Endothelial cell of umbilical vein (primary cell): ENCODE data around the gene NINJ2. TPM values are rescaled to one million over a fixed set of nuclear protein-coding genes. Genes with fewer than 3 reads are reported as not detected.
"Not testable (repeated sequence)": the region's sequence is repeated elsewhere in the genome, so short reads cannot be mapped to it uniquely, and the experiment has no call there.

ENCODE experiments used
- BruUV-seq: library from RNA; stranded (reverse); fragments of 400-500 nt; replicated peaks from 2 replicates; lab custom pipeline; 2021; lab: Mats Ljungman, UMichigan
- CTCF ChIA-PET: fragments of 300-600, 350-600 bp; sonication (Branson Sonifier 250); formaldehyde crosslinking; loops from one replicate; lab custom pipeline; 2021; ENCODE audit warnings: antibody characterized with exemption, inconsistent platforms; lab: Charles Lee
- POLR2A ChIA-PET: fragments of 300-600, 350-600 bp; sonication (Branson Sonifier 250); formaldehyde crosslinking; loops from one replicate; lab custom pipeline; 2021; ENCODE audit warnings: antibody characterized with exemption, inconsistent platforms; lab: Charles Lee
- DNase-seq: peaks from one replicate; pipeline ENCODE4 v3.0.0-alpha.2; 2011; ENCODE audit warnings: low read depth, low spot score
- FAIRE-seq: peaks from 2 replicates; lab custom pipeline; 2011; peaks lifted over from hg19 to GRCh38; lab: Jason Lieb, UNC
- H2AFZ ChIP-seq: 2 replicates; pipeline ENCODE4 v1.6.0; 2012; ENCODE audit warnings: low read depth, low read length, control low read depth, inconsistent platforms
- H3K27ac ChIP-seq: 2 replicates; pipeline ENCODE4 v1.5.1; 2011; ENCODE audit warnings: low read depth, mild to moderate bottlenecking, control low read depth, low read length, moderate library complexity; ENCODE audit not compliant: insufficient read depth
- H3K27me3 ChIP-seq, 2 experiments: 2 replicates each; pipeline versions ENCODE4 v1.6.0 to v1.6.1; 2011; ENCODE audit warnings: low read length in 2 of 2, mixed read lengths in 1 of 2; ENCODE audit not compliant: control insufficient read depth in 2 of 2, insufficient read depth in 2 of 2
- H3K36me3 ChIP-seq, 2 experiments: 2 replicates in 1 of 2; 3 replicates in 1 of 2; pipeline ENCODE4 v1.5.1; 2011; ENCODE audit warnings: low read length in 2 of 2, mild to moderate bottlenecking in 1 of 2, moderate library complexity in 1 of 2; ENCODE audit not compliant: control insufficient read depth in 2 of 2, insufficient read depth in 2 of 2; ENCODE audit errors: extremely low read depth in 1 of 2
- H3K4me1 ChIP-seq: 3 replicates; pipeline ENCODE4 v1.5.1; 2011; ENCODE audit warnings: mild to moderate bottlenecking, low read length; ENCODE audit not compliant: control insufficient read depth, insufficient read depth; ENCODE audit errors: extremely low read depth
- H3K4me2 ChIP-seq: 2 replicates; pipeline ENCODE4 v1.6.1; 2011; ENCODE audit warnings: low read length, control low read depth, mixed read lengths; ENCODE audit not compliant: insufficient read depth
- H3K4me3 ChIP-seq, 3 experiments: fragments of 200-600 bp in 1 of 3; sonication (generic), shearing (Covaris generic) in 1 of 3; replicated peaks in 1 of 3; 2 replicates each; pipeline ENCODE4 v1.5.1; 2011 to 2016; ENCODE audit warnings: control low read depth in 3 of 3, low read length in 3 of 3, mild to moderate bottlenecking in 2 of 3, inconsistent platforms in 1 of 3, low read depth in 1 of 3, moderate library complexity in 1 of 3; ENCODE audit not compliant: insufficient read depth in 1 of 3
- H3K79me2 ChIP-seq: 2 replicates; pipeline ENCODE4 v1.6.0; 2012; ENCODE audit warnings: low read length, inconsistent platforms; ENCODE audit not compliant: control insufficient read depth, insufficient read depth
- H3K9ac ChIP-seq: replicated peaks from 2 replicates; pipeline ENCODE3; 2011; ENCODE audit warnings: low read length, control low read depth; ENCODE audit not compliant: insufficient read depth; ENCODE audit errors: extremely low read depth
- H3K9me1 ChIP-seq: replicated peaks from 3 replicates; pipeline ENCODE4 v1.6.0; 2011; ENCODE audit warnings: mild to moderate bottlenecking, low read length; ENCODE audit not compliant: control insufficient read depth, insufficient read depth; ENCODE audit errors: extremely low read depth
- H3K9me3 ChIP-seq: replicated peaks from 2 replicates; pipeline ENCODE4 v1.5.1; 2012; ENCODE audit warnings: low read length, inconsistent platforms; ENCODE audit not compliant: control insufficient read depth, insufficient read depth
- H4K20me1 ChIP-seq: replicated peaks from 2 replicates; pipeline ENCODE3; 2011; ENCODE audit warnings: mild to moderate bottlenecking, low read length; ENCODE audit not compliant: control insufficient read depth, insufficient read depth; ENCODE audit errors: extremely low read depth
- EZH2 ChIP-seq: IDR thresholded peaks from 2 replicates; pipeline ENCODE4 v1.6.1; 2012; ENCODE audit warnings: borderline replicate concordance, low read depth, mild to moderate bottlenecking, moderate library complexity, low read length, inconsistent platforms; ENCODE audit not compliant: severe bottlenecking
- GATA2 ChIP-seq: IDR thresholded peaks from 2 replicates; pipeline ENCODE4 v1.7.0; 2011; ENCODE audit warnings: low read depth, mild to moderate bottlenecking, moderate library complexity, mixed read lengths, low read length; ENCODE audit not compliant: insufficient read length, insufficient read depth
- MYC ChIP-seq: IDR thresholded peaks from one replicate; pipeline ENCODE4 v1.6.1; 2011; ENCODE audit warnings: mild to moderate bottlenecking, low read depth, low read length
- POLR2A ChIP-seq: IDR thresholded peaks from 2 replicates; pipeline ENCODE4 v1.6.1; 2012; ENCODE audit warnings: low read depth, mild to moderate bottlenecking, control low read depth, low read length
- POLR2AphosphoS5 ChIP-seq: IDR thresholded peaks from 2 replicates; pipeline ENCODE4 v1.6.1; 2012; ENCODE audit warnings: low read depth, mild to moderate bottlenecking, control low read depth, low read length, moderate library complexity; ENCODE audit not compliant: insufficient read depth
- dilution Hi-C: fragments of 300-500 bp; cut with MboI; formaldehyde crosslinking; loops from one replicate; pipeline ENCODE4 v1.15.0; 2019; ENCODE audit warnings: low sequenced_read_pairs; ENCODE audit not compliant: extremely low pct_ligation_motif_present
- intact Hi-C: fragments of 100-400 bp; cut with micrococcal nuclease; formaldehyde crosslinking; loops from one replicate; pipeline ENCODE4 v1.10.0; 2022
- polyA plus RNA-seq, 4 experiments: library from polyadenylated mRNA; depleted of rRNA in 3 of 4; stranded (reverse) in 3 of 4; unstranded in 1 of 4; fragments of >200 nt; gene quantifications; 2 replicates each; pipeline versions ENCODE4 v1.2.1 to v1.2.3, GENCODE V29; 2011 to 2012; ENCODE audit warnings: missing spikeins in 1 of 4
- total RNA-seq: library from RNA; stranded (reverse); gene quantifications from 2 replicates; pipeline ENCODE4 v1.2.3, GENCODE V29; 2021
- TF ChIP-seq, protein P1 (sequence below): IDR thresholded peaks from 2 replicates; pipeline ENCODE4 v1.6.1; 2011; ENCODE audit not compliant: insufficient read depth, insufficient read length
- TF ChIP-seq, protein P2 (sequence below), 2 donors: IDR thresholded peaks; 1 replicate in 1 of 2; 2 replicates in 1 of 2; pipeline ENCODE4 v1.5.1; 2011; ENCODE audit warnings: low read length in 2 of 2, mild to moderate bottlenecking in 2 of 2, moderate library complexity in 2 of 2, control low read depth in 1 of 2, inconsistent platforms in 1 of 2, low read depth in 1 of 2; ENCODE audit not compliant: insufficient read depth in 1 of 2; ENCODE audit errors: extremely low read depth in 1 of 2

The NINJ2 gene
- total and polyA plus RNA-seq, 2 donors (not counting 3 experiments of a cell fraction or from before 2014, with no cell fraction given): 0.75 to 4.4 TPM

DNA sequence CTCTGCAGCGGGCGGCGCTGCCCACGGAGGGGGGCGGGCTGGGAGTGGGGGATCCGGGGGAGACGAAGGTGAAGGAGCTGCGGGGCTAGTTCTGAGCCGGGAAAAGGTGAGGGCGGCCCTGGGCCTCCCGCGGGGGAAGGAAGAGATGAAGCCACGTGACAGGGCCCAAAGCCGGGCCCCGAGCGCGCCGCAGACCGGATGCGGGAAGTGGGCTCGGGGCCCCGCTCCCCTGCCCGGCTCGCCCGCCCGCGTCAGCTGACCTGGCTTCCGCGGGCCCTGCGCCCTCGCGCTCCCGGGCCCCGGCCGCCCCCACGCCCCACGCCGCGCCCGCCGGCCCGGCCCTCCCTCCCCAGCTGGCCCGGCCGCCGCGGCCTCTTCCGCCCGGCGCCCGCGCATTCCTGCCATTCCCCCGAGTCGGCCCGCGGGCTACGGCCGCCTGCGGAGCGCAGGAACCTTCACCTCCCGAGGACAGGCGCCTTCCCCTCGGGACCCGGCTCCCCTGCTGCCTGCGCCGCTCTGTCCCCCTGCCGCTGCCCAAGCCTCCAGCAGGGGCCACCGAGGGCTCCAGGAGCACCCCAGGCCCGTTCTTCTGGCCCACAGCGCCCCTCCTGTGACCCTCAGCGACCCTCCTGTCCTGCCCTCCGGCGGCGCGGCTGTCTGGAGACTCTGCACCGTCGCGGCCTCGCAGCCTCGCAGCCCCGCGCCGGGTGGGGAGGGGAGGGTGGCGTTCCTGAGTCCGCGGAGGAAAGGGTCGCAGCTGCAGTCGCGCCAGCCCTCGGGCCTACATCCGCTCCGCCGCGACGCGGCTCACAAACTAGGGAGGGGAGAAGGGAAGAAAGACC lies 20.4 kb downstream of the NINJ2 start:
- Histone ChIP-seq H3K9ac (peak overlapping the region; percentile 55), H3K4me3 (peak overlapping the region in 1 of 3 experiments; percentile 40), H3K4me1 (peaks cover 41% of the 10 kb centered on the region), H3K4me2 (peak overlapping the region; percentile 47), H3K9me1 (no peaks in the 10 kb centered on the region), H3K27ac (peak overlapping the region; percentile 87), H4K20me1 (no peaks in the 10 kb centered on the region), H3K36me3 (no peaks in the 10 kb centered on the region), H3K27me3 (no peaks in the 10 kb centered on the region), H3K9me3 (no peaks in the 10 kb centered on the region), H2AFZ (peak overlapping the region; percentile 91), H3K79me2 (no peaks in the 10 kb centered on the region)
- BruUV-seq: no TSS peak
- DNase-seq (peak; percentile 52), FAIRE-seq (peak; percentile 71)
- TF ChIP-seq, protein P1, sequence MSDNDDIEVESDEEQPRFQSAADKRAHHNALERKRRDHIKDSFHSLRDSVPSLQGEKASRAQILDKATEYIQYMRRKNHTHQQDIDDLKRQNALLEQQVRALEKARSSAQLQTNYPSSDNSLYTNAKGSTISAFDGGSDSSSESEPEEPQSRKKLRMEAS: peak; percentile 47
- TF ChIP-seq POLR2A (peak; percentile 66), GATA2 (no peak), EZH2 (no peak), POLR2AphosphoS5 (peak; percentile 90), MYC (no peak)
- TF ChIP-seq, protein P2, sequence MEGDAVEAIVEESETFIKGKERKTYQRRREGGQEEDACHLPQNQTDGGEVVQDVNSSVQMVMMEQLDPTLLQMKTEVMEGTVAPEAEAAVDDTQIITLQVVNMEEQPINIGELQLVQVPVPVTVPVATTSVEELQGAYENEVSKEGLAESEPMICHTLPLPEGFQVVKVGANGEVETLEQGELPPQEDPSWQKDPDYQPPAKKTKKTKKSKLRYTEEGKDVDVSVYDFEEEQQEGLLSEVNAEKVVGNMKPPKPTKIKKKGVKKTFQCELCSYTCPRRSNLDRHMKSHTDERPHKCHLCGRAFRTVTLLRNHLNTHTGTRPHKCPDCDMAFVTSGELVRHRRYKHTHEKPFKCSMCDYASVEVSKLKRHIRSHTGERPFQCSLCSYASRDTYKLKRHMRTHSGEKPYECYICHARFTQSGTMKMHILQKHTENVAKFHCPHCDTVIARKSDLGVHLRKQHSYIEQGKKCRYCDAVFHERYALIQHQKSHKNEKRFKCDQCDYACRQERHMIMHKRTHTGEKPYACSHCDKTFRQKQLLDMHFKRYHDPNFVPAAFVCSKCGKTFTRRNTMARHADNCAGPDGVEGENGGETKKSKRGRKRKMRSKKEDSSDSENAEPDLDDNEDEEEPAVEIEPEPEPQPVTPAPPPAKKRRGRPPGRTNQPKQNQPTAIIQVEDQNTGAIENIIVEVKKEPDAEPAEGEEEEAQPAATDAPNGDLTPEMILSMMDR (IDR thresholded peaks at IDR 0.05; ENCODE audit: extremely low read depth in 1 of 2, insufficient read depth in 1 of 2, low read depth in 1 of 2, low read length in 2 of 2): peak; percentile 1 to 35
- dilution Hi-C loops: no loop called here
- ChIA-PET POLR2A (interaction anchor here (1.0 to 1.2 kb wide), 2 partner anchors 31 to 109 kb away, joined by 3 read pairs; partner anchors contain the start of gene WNK1), CTCF (interaction anchor here (1.0 to 6.7 kb wide), 6 partner anchors 9 to 108 kb away, joined by 3 to 56 read pairs (median 8); partner anchors contain the start of gene WNK1)
- intact Hi-C loops: loop anchor here (1.0 to 5.0 kb wide), 3 partner anchors 11 to 349 kb away; partner anchors contain the start of gene ERC1

DNA sequence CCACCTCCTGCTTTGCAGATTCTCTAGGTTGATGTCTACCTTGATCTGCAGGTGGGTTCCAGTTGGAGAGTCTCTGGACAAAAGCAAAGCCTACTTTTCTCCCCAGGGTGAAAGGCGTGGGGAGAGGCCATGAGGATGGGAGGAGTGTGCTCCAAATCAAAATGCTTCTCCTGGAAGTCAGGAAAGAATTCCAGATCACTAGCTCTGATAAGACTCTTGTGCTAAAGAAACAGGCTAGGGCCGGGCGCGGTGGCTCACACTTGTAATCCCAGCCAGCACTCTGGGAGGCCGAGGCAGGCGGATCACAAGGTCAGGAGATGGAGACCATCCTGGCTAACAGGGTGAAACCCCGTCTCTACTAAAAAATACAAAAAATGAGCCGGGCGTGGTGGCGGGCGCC lies 21.9 kb downstream of the NINJ2 start:
- H2AFZ ChIP-seq, DNase-seq, H3K9me1 ChIP-seq, H4K20me1 ChIP-seq, BruUV-seq, POLR2A ChIA-PET, FAIRE-seq, H3K27me3 ChIP-seq, H3K9me3 ChIP-seq, dilution Hi-C loops, H3K79me2 ChIP-seq, H3K9ac ChIP-seq, H3K4me3 ChIP-seq, H3K36me3 ChIP-seq, H3K4me2 ChIP-seq, H3K27ac ChIP-seq: not testable (repeated sequence)
- peaks cover 34% of the 10 kb centered on the region for H3K4me1 ChIP-seq
- intact Hi-C loops: loop anchor here (5.0 kb wide), 1 partner anchor 351 kb away; the partner anchor contains the start of gene ERC1
- CTCF ChIA-PET: interaction anchor here (1.1 to 6.7 kb wide), 3 partner anchors 27 to 110 kb away, joined by 3 to 56 read pairs (median 9); partner anchors contain the start of gene WNK1
